H1 (cell line): ENCODE measurements around the gene LDLRAD3. TPM values are rescaled to one million over a fixed set of nuclear protein-coding genes. Genes with fewer than 3 reads are reported as not detected.

Source experiments
- ATF2 ChIP-seq: IDR thresholded peaks from 2 replicates; pipeline ENCODE4 v1.6.1; 2012; ENCODE audit warnings: low read length, inconsistent platforms
- BACH1 ChIP-seq: IDR thresholded peaks from 2 replicates; pipeline ENCODE4 v1.6.1; 2012; ENCODE audit warnings: low read length, improper control_type of control experiment
- CHD2 ChIP-seq: IDR thresholded peaks from 2 replicates; pipeline ENCODE4 v1.6.1; 2012; ENCODE audit warnings: low read length, improper control_type of control experiment
- CHD7 ChIP-seq: fragments of 300-600 bp; sonication (generic); IDR thresholded peaks from 2 replicates; pipeline ENCODE4 v1.7.1; 2012; ENCODE audit warnings: low read length, moderate library complexity, mild to moderate bottlenecking, inconsistent platforms; ENCODE audit not compliant: insufficient replicate concordance
- EGR1 ChIP-seq: IDR thresholded peaks from 2 replicates; pipeline ENCODE4 v1.6.1; 2011; ENCODE audit warnings: low read depth, low read length, borderline replicate concordance
- KDM5A ChIP-seq: fragments of 200-600 bp; IDR thresholded peaks from 2 replicates; pipeline ENCODE4 v1.7.1; 2012; ENCODE audit warnings: mild to moderate bottlenecking, low read length, inconsistent platforms, mixed read lengths
- POLR2AphosphoS5 ChIP-seq: IDR thresholded peaks from 2 replicates; pipeline ENCODE4 v1.6.1; 2011; ENCODE audit warnings: low read depth, low read length
- RFX5 ChIP-seq: IDR thresholded peaks from 2 replicates; pipeline ENCODE4 v1.6.1; 2011; ENCODE audit warnings: low read depth, low read length, improper control_type of control experiment, borderline replicate concordance
- SAP30 ChIP-seq: fragments of 300-600 bp; sonication (generic); IDR thresholded peaks from 2 replicates; pipeline ENCODE4 v1.7.1; 2012; ENCODE audit warnings: low read length, moderate library complexity, mild to moderate bottlenecking, inconsistent platforms; ENCODE audit not compliant: insufficient read depth, insufficient replicate concordance
- SIRT6 ChIP-seq: IDR thresholded peaks from one replicate; pipeline ENCODE4 v1.7.1; 2012; ENCODE audit warnings: low read length, inconsistent platforms
- polyA plus RNA-seq, 7 experiments: library from polyadenylated mRNA; depleted of rRNA in 3 of 7; stranded (reverse) in 5 of 7; unstranded in 2 of 7; fragments of >200 nt in 5 of 7; fragments of 200-250 nt in 2 of 7; gene quantifications; 1 replicate in 5 of 7; 2 replicates in 1 of 7; 4 replicates in 1 of 7; pipeline versions ENCODE4 v1.2.1 to v1.2.3, GENCODE V29; 2011 to 2013; ENCODE audit warnings: missing spikeins in 2 of 7, mixed read lengths in 2 of 7
- total RNA-seq: library from RNA; stranded (reverse); fragmentation: NEBNext Ultra II Directional; extraction: Animal tissue kit (Norgen Biotek cat#: 25700); gene quantifications from 2 replicates; pipeline ENCODE4 v1.2.1, GENCODE V29; 2021

Gene LDLRAD3
- total and polyA plus RNA-seq, 2 of the 8 experiments (the other 6 are each of a cell fraction or from before 2014, with no cell fraction given) = 18.6 to 22.8 TPM

- TF ChIP-seq CHD7 (no peak), SIRT6 (no peak), RFX5 (no peak), BACH1 (no peak), EGR1 (no peak), CHD2 (no peak), ATF2 (no peak), POLR2AphosphoS5 (no peak), KDM5A (no peak), SAP30 (no peak)
- TF ChIP-seq, all 59 proteins: peak for 0
Observed at GRCh38 chr11:35990170-35990569, 46.3 kb downstream of the LDLRAD3 start (continued).
